Effector CD8-positive, alpha-beta T cell (primary cell): ENCODE measurements around the gene HIVEP3.
"Not testable (repeated sequence)": the region's sequence is repeated elsewhere in the genome, so short reads cannot be mapped to it uniquely, and the experiment has no call there.

Source experiments
- DNase-seq: peaks from one replicate; lab custom pipeline; 2025; lab: John Stamatoyannopoulos, UW

HIVEP3 gene

GRCh38 chr1:41921271-41921670, 2.5 kb upstream of the HIVEP3 start:
- DNase-seq: not testable (repeated sequence)

- DNase-seq: no peak
Measured at GRCh38 chr1:41920658-41921057, 1.9 kb upstream of the HIVEP3 start.

- DNase-seq: peak; percentile 52
Measured at GRCh38 chr1:41919764-41920397, 1.2 kb upstream of the HIVEP3 start.

GRCh38 chr1:41919131-41919530, 409 bp upstream of the HIVEP3 start:
- no peak for DNase-seq

- no peak for DNase-seq
Measured at GRCh38 chr1:41917835-41918449, 780 bp downstream of the HIVEP3 start.

GRCh38 chr1:41917076-41917475, 1.6 kb downstream of the HIVEP3 start:
- no peak for DNase-seq

GRCh38 chr1:41915786-41916571, 2.7 kb downstream of the HIVEP3 start:
- DNase-seq: no peak

GRCh38 chr1:41914516-41914915, 4.2 kb downstream of the HIVEP3 start:
- no peak for DNase-seq

- no peak for DNase-seq
Measured at GRCh38 chr1:41913014-41913413, 5.7 kb downstream of the HIVEP3 start.

GRCh38 chr1:41908288-41908895, 10.3 kb downstream of the HIVEP3 start:
- no peak for DNase-seq

GRCh38 chr1:41907446-41907845, 11.3 kb downstream of the HIVEP3 start:
- DNase-seq: no peak

- no peak for DNase-seq
Measured at GRCh38 chr1:41906943-41907342, 11.8 kb downstream of the HIVEP3 start.

GRCh38 chr1:41905093-41905675, 13.5 kb downstream of the HIVEP3 start:
- no peak for DNase-seq

- DNase-seq: no peak
Measured at GRCh38 chr1:41902664-41903063, 16.1 kb downstream of the HIVEP3 start.

- DNase-seq: no peak
Measured at GRCh38 chr1:41902159-41902577, 16.6 kb downstream of the HIVEP3 start.

- no peak for DNase-seq
Measured at GRCh38 chr1:41901551-41901950, 17.2 kb downstream of the HIVEP3 start.

GRCh38 chr1:41900603-41901444, 17.9 kb downstream of the HIVEP3 start:
- no peak for DNase-seq

- DNase-seq: peak; percentile 34
Measured at GRCh38 chr1:41898191-41898713, 20.5 kb downstream of the HIVEP3 start.

- DNase-seq: no peak
Measured at GRCh38 chr1:41895552-41895951, 23.2 kb downstream of the HIVEP3 start.

- no peak for DNase-seq
Measured at GRCh38 chr1:41894808-41895483, 23.8 kb downstream of the HIVEP3 start.
